Right lobe of liver (tissue), 4 donors: ENCODE results near the gene ALPG.

ENCODE experiments used
- POLR2A ChIP-seq: fragments of 450-650 bp; IDR thresholded peaks from one replicate; pipeline ENCODE4 v1.6.1; 2017; ENCODE audit warnings: antibody characterized with exemption, mild to moderate bottlenecking
- TF ChIP-seq, protein P1 (sequence below), 4 donors: fragments of 200-600 bp in 3 of 4; fragments of 450-650 bp in 1 of 4; IDR thresholded peaks; one replicate each; pipeline versions ENCODE4 v1.5.1 to v1.8.0; 2016 to 2022; ENCODE audit warnings: antibody characterized with exemption in 4 of 4, mild to moderate bottlenecking in 2 of 4
- donor health status: DM: no; HTN: no; CAD: no.
- donor health status: DM: no; HTN: no; CAD: no.
- donor health status: DM: no; HTN: yes; CAD: no.

DNA sequence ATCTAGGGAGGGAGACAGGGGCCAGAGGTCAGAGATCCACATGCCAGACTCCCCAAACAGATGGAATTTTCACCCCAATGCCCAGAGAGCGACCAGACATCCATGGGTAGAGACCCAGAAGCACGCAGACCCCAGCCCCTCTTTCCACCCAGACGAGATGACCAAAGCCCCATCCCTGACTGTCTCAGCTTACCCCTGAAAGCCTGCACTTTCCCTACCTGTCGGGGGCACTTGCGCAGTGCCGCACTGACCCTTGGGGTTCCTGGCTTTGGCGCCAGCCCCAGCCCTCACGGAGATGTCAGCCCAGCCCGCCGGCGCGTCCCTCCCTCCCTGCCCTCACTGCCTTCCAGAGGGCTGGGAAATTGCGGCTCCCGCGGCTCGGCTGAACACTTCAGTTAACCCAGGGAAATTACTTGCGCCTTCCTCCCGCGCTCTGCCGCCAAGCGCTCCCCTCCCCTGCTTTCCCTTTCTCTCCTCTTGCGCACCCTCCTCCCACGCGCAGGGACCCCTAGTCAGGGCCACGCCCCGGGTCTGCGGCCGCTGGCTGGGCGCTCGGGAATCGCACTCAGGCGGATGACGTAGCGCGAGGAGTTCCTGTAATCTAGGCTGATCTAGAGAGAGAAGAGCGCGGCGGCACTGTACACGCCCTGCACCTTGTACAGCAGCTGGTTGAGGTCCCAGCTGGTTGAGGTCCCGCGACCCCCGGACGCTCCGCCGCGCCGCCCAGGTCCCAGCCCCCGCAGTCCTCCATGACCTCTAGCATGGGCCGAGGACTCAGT, 12.0 kb downstream of the ALPG start:
- TF ChIP-seq, protein P1, sequence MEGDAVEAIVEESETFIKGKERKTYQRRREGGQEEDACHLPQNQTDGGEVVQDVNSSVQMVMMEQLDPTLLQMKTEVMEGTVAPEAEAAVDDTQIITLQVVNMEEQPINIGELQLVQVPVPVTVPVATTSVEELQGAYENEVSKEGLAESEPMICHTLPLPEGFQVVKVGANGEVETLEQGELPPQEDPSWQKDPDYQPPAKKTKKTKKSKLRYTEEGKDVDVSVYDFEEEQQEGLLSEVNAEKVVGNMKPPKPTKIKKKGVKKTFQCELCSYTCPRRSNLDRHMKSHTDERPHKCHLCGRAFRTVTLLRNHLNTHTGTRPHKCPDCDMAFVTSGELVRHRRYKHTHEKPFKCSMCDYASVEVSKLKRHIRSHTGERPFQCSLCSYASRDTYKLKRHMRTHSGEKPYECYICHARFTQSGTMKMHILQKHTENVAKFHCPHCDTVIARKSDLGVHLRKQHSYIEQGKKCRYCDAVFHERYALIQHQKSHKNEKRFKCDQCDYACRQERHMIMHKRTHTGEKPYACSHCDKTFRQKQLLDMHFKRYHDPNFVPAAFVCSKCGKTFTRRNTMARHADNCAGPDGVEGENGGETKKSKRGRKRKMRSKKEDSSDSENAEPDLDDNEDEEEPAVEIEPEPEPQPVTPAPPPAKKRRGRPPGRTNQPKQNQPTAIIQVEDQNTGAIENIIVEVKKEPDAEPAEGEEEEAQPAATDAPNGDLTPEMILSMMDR (IDR thresholded peaks at IDR 0.05) = no peak
- TF ChIP-seq POLR2A = no peak
